IPS-NIHi11 (cell line): ENCODE data around the gene COL12A1.

ENCODE experiments used
- DNase-seq: peaks from one replicate; pipeline ENCODE4 v3.0.0; 2012; ENCODE audit warnings: mixed read lengths, low spot score

The COL12A1 gene

GRCh38 chr6:75098709-75099108, 107.1 kb downstream of the COL12A1 start:
- DNase-seq: peak; percentile 23

- no peak for DNase-seq
Observed at GRCh38 chr6:75096966-75097365, 108.9 kb downstream of the COL12A1 start.

DNA sequence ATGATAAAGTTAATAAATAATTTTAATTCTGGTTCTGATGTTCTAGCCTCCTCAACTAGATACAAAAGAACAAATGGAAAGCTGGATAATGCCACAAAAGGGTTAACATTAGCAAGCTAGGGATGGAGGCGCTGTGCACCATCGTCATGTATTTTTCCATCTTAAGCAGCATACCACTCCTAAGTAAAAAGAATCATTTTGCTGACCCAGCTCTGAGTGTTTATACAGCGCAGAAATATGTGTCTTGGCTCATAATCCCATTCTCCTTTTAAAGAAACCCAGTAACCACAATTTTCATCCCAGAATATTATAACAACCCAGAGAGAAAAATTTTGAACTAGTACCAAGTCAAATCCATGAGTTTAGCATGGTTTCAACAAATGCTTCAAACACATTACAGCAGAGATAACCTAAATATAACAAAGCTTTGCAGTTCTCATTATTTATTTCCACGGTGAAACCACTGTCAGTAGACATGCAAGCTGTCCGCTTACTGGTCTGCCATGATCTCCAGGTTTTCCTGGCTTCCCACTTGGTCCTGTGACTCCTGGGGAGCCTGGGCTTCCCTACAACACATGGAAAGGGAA, 111.1 kb downstream of the COL12A1 start:
- no peak for DNase-seq

DNA sequence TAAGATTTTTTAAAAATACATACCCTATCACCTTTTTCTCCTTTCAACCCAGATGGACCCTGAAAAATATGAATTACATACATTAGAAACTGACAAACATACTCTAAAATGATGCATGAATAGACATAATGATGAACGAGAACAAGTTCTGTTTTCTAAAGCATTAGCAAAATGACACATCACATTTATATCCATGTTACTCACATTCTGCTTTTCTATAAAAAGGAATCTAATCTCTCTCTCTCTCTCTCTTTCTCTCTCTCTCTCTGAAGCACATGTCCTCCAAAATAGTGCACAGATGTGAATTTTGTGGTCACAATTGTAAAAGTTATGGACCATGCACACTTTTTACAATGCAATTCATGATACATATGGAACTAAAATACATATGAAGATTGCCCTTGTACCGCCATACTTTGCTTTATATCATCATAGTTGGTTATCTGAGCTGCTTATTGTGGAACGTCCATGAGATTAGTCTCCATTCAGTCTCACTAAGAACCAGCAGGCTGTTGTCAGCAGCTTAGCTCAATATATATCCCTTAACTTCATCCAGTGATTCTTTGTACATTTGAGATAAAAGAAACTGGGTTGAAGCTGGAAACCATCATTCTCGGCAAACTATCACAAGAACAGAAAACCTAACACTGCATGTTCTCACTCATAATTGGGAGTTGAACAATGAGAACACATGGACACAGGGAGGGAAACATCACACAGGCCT, 114.2 kb downstream of the COL12A1 start:
- DNase-seq: no peak

DNA sequence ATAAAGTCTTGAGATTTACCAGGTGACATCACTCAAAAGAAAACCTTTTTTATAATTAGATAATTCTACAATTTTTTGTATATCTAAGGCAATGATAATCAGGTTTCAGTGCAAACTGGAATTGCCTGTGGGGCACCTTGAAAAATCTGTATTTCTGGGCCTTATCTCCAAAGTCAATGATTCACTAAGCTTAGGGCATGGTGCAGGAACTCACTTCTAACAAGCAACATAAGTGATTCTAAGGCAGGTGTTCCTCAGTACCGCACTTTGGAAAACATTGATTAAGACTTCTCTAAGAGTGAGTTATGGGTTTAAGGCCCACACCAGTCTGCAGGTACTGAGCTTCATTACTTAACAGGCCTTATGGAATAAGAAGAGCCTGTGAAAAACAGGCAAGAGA, 115.3 kb downstream of the COL12A1 start:
- DNase-seq: no peak

DNA sequence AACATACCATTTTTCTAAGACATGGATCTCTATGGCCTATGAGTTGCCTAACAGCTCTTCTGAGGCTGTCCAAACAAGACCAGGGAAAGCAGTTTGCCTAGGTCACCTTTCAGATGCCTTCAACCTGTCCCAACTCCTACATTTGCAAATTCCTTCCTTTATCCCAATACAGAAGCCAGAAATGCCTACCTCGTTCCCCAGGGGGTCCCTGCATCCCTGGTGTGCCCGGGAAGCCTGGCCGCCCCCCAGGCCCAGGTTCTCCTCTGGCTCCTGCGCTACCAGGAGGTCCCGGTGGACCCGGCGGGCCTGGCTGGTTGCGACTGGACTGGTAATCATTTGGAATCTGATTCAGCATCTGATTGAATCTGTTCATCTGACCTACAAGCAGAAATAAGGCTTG, 115.9 kb downstream of the COL12A1 start:
- no peak for DNase-seq

DNA sequence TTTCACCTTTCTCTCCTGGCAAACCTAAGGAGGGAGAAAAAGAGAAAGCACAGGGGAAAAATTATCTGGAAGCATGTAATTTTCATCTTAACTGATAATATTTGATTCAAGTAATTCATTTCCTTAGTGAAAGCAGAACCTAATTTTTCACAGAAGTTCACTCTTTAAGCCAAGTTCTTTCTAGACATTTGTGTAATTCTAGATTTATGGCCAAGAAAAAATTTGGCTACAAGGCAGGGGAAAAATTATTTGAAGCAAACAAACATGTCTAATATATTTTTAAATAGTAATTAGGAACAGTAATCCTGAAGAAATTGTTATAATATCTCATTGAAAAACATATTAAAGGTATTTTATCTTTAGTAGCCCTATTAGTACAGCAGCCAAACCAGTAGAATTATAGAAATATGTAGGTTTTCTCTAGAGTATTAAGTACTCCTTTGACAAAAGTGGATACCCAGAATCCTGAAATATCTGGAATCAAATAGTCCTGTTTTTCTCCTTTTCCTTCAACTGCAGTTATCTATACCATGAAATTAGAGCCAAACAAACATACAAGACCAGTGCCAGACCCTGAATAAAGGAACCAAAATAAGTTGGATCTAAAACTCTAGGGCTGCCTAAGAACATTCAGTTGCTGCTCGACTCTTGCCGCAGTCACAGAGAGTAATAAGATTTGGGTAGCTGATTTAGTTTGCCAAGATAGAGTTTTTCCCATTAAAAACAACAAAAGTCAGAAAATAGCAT, 116.5 kb downstream of the COL12A1 start:
- no peak for DNase-seq

GRCh38 chr6:75085931-75086635, 119.8 kb downstream of the COL12A1 start:
- DNase-seq: no peak

DNA sequence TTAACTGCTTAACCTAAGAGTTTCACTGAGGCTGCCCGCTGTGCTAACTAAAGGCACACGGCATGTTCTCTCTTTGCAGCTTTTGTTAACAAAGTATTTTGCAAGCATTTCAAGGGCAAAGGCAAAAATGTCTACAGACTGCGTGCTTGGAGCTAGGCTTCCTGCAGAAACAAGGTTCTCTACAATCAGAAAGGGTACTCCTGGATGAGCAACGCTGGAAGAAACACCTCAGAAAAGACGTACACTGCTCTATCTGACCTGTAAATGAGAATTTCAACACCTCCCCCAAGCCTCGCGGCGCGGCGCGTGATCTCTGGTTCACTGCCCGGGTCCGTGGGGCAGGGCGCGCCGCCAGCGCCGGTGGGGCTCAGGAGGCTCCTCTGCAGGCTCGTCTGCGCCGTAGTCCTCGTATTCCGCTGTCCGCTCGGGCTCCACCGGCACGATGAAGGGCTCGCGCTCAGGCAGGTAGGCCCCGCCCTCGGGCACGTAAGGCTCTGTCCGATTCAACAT, 120.9 kb downstream of the COL12A1 start:
- DNase-seq: no peak

GRCh38 chr6:75084018-75084417, 121.8 kb downstream of the COL12A1 start:
- no peak for DNase-seq

GRCh38 chr6:75081921-75082320, 123.9 kb downstream of the COL12A1 start:
- no peak for DNase-seq

GRCh38 chr6:75081047-75081446, 124.8 kb downstream of the COL12A1 start:
- no peak for DNase-seq

GRCh38 chr6:75079589-75079988, 126.3 kb downstream of the COL12A1 start:
- no peak for DNase-seq

DNA sequence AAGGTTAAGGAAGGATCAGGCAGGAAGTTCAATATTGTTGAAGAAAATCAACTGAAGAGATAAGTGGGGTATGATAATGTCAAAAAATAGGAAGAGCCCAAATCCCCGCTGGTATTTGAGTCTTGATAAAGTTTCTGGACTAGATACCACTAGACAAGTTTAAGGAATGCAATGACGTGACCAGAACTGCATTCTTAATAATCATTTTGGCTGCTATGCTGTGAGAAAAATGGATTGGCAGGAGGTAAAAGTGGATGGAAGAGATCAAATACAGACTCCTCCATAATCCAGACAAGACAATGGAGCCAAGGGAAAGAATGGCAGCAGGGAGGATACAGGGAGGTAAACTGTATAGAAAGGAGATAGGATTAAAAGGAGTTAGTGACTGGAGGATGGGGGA, 128.2 kb downstream of the COL12A1 start:
- no peak for DNase-seq

DNA sequence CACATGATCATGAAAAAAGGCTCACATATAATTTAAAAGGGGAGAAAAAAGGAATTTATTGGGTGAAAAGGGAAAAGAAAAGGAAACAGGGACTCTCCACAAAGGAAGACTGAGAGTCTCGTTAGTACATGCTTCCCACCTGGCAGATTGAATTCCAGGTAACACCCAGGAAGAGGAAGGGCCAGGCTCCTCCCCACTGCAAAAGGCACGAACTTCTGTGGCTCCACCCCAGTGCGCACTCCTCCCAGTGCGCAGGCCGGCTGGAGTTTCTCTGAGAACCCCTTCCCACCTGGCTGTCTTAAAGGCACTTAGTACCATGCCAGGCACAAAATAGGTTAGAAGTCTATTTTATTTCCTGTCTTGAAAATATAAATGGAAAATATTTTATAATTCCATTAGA, 129.8 kb downstream of the COL12A1 start:
- DNase-seq: no peak

DNA sequence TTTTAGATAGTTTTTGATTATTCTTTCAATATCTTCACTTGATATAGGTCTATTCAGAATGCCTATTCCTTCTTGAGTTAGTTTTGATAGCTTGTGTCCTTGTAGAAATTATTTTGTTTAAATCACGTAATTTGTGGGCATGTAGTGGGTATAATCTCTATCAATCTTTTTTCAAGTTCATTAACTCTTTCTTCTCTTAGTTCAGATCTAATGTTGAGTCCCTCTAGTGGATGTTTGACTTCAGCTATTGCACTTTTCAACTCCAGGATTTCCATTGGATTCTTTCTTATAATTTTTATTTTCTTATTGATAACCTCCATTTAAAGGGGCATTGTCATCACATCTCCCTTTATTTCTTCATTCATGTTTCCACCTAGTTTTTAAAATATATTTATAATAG, 135.6 kb downstream of the COL12A1 start:
- DNase-seq: no peak

DNA sequence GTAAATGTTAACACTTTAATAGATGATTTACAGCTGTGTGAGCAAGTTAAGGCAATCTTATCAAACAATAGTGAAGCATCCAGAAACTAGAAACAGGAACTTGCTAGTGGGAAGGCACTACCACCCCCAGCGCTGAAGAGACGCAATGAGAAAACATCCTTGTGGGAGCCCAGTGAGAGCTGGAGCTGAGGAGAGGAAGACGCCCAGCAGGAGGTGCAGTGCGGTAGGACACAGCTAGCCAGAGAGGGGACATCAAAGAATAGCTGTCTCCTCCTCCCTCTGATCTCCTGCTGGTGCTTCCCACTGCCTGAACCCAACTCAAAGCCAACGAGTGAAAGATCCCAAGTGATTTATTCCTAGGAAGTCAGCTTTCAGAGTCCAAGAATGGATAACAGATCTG, 140.3 kb downstream of the COL12A1 start:
- no peak for DNase-seq

- DNase-seq: no peak
Observed at GRCh38 chr6:75052491-75052890, 153.4 kb downstream of the COL12A1 start.

- DNase-seq: no peak
Observed at GRCh38 chr6:75049308-75049707, 156.5 kb downstream of the COL12A1 start.

DNA sequence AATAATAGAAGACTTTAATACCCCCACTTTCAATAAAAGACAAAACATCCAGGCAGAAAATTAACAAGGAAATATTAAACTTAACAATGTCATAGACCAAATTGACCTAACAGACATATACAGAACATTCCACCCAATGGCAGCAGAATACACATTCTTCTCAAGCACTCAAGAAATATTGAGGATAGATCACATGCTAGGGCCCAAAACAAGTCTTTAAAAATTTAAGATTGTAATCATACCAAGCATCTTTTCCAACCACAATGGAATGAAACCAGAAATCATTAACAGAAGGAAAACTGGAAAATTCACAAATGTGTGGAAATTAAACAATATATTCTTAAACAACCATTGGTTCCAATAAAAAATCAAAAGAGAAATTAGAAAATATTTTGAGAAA, 161.0 kb downstream of the COL12A1 start:
- no peak for DNase-seq

DNA sequence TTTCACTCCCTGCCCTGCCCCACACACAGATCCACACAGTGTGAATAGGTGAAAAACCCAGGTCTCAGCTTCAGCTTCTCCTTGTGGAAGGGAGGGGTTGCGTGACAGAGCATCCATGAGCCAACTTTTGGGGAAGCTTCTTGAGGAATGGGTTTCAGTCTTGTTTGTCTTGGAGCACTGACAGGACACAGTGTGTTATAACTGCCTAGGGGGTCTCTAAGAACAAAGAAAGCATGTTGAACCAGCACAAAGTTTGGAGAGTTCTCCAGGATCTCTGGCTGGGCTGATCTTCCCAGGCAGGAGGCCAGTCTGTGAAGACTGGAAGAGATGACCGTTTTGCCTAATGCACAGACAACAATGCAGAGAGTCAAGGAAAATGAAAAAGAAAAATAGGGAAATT, 164.5 kb downstream of the COL12A1 start:
- no peak for DNase-seq
